Liver (tissue), 9 donors: ENCODE results near the gene ZNF674. TPM values are rescaled to one million over a fixed set of nuclear protein-coding genes. Genes with fewer than 3 reads are reported as not detected.

Experiments used
- DNase-seq: peaks from one replicate; pipeline ENCODE4 v3.0.0-alpha.2; 2017; ENCODE audit warnings: low spot score
- H3K27ac ChIP-seq, 2 donors: one replicate each; pipeline ENCODE4 v1.7.0; 2013; ENCODE audit warnings: inconsistent platforms in 2 of 2, low read length in 2 of 2, control low read depth in 1 of 2, low read depth in 1 of 2, mild to moderate bottlenecking in 1 of 2
- H3K27me3 ChIP-seq, 4 donors: one replicate each; pipeline versions ENCODE4 v1.6.1 to v1.7.0; 2013; ENCODE audit warnings: low read length in 3 of 4, inconsistent platforms in 1 of 4, mild to moderate bottlenecking in 1 of 4, moderate library complexity in 1 of 4; ENCODE audit not compliant: control insufficient read depth in 4 of 4, insufficient read depth in 4 of 4
- H3K36me3 ChIP-seq, 4 donors: one replicate each; pipeline versions ENCODE4 v1.6.1 to v1.7.0; 2013; ENCODE audit warnings: low read length in 3 of 4, mild to moderate bottlenecking in 3 of 4, low read depth in 1 of 4, moderate library complexity in 1 of 4; ENCODE audit not compliant: control insufficient read depth in 4 of 4, insufficient read depth in 3 of 4
- H3K4me1 ChIP-seq, 4 donors: one replicate each; pipeline versions ENCODE4 v1.6.1 to v1.7.0; 2013; ENCODE audit warnings: low read length in 3 of 4, mild to moderate bottlenecking in 3 of 4, moderate library complexity in 1 of 4; ENCODE audit not compliant: control insufficient read depth in 4 of 4, insufficient read depth in 4 of 4
- H3K4me3 ChIP-seq, 3 donors: one replicate each; pipeline versions ENCODE4 v1.6.1 to v1.7.0; 2013; ENCODE audit warnings: low read length in 3 of 3, control low read depth in 1 of 3, low read depth in 1 of 3, mild to moderate bottlenecking in 1 of 3
- H3K9ac ChIP-seq, 2 donors: one replicate each; pipeline ENCODE4 v1.7.0; 2013; ENCODE audit warnings: low read length in 2 of 2, mild to moderate bottlenecking in 2 of 2, moderate library complexity in 2 of 2, control low read depth in 1 of 2, low read depth in 1 of 2
- H3K9me3 ChIP-seq, 4 donors: one replicate each; pipeline versions ENCODE4 v1.6.1 to v1.7.0; 2013; ENCODE audit warnings: low read length in 3 of 4; ENCODE audit not compliant: control insufficient read depth in 4 of 4
- FOXA1 ChIP-seq: IDR thresholded peaks from 2 replicates; pipeline ENCODE4 v1.6.1; 2016; ENCODE audit warnings: antibody characterized with exemption
- FOXA2 ChIP-seq: IDR thresholded peaks from 2 replicates; pipeline ENCODE4 v1.6.1; 2016; ENCODE audit warnings: antibody characterized with exemption
- GABPA ChIP-seq, 2 donors: IDR thresholded peaks in 1 of 2; conservative IDR thresholded peaks in 1 of 2; 2 replicates each; pipeline ENCODE4 v1.6.1; 2016; ENCODE audit warnings: antibody characterized with exemption in 2 of 2, mild to moderate bottlenecking in 1 of 2, moderate library complexity in 1 of 2
- HNF4G ChIP-seq: IDR thresholded peaks from 2 replicates; pipeline ENCODE4 v1.6.1; 2016; ENCODE audit warnings: antibody characterized with exemption
- RAD21 ChIP-seq, 2 donors: IDR thresholded peaks; 2 replicates each; pipeline ENCODE4 v1.6.1; 2016; ENCODE audit warnings: antibody characterized with exemption in 2 of 2, mild to moderate bottlenecking in 2 of 2
- RXRA ChIP-seq, 2 donors: IDR thresholded peaks; 2 replicates each; pipeline ENCODE4 v1.6.1; 2017 to 2018; ENCODE audit warnings: antibody characterized with exemption in 2 of 2, mild to moderate bottlenecking in 1 of 2
- SP1 ChIP-seq: IDR thresholded peaks from 2 replicates; pipeline ENCODE4 v1.6.1; 2018; ENCODE audit warnings: antibody characterized with exemption, mild to moderate bottlenecking
- TAF1 ChIP-seq: conservative IDR thresholded peaks from 2 replicates; pipeline ENCODE4 v1.6.1; 2016; ENCODE audit warnings: antibody characterized with exemption, mild to moderate bottlenecking
- WGBS: extraction: QIAGEN DNeasy Blood & Tissue Kit; methylation state at CpG from one replicate; pipeline ENCODE4 v1.1.7; 2013; 5-methylcytosine and 5-hydroxymethylcytosine counted together
- polyA plus RNA-seq, 2 donors: library from polyadenylated mRNA; stranded (reverse) in 1 of 2; unstranded in 1 of 2; fragments of 200-250 nt in 1 of 2; fragments of >200 nt in 1 of 2; fragmentation: Nextera tagmentation in 1 of 2; extraction: Ambion mirVana in 1 of 2; gene quantifications; one replicate each; pipeline versions ENCODE4 v1.2.1 to v1.2.3, GENCODE V29; 2013 to 2015
- total RNA-seq, 2 donors: library from RNA; depleted of rRNA; stranded (reverse); fragments of >200 nt; gene quantifications; one replicate each; pipeline ENCODE4 v1.2.3, GENCODE V29; 2014
- TF ChIP-seq, protein P1 (sequence below): IDR thresholded peaks from 2 replicates; pipeline ENCODE4 v1.6.1; 2016; ENCODE audit warnings: antibody characterized with exemption
- TF ChIP-seq, protein P2 (sequence below): IDR thresholded peaks from 2 replicates; pipeline ENCODE4 v1.6.1; 2016; ENCODE audit warnings: antibody characterized with exemption
- TF ChIP-seq, protein P3 (sequence below): IDR thresholded peaks from 2 replicates; pipeline ENCODE4 v1.6.1; 2016; ENCODE audit warnings: antibody characterized with exemption
- TF ChIP-seq, protein P4 (sequence below): fragments of 150-350 bp; IDR thresholded peaks from 2 replicates; pipeline ENCODE4 v1.5.1; 2017; ENCODE audit warnings: improper control_type of control experiment, low read depth, low read length; ENCODE audit not compliant: missing input control
- donor health status: healthy.
- donor health status: healthy.
- donor health status: healthy.
- donor health status: healthy.
- donor health status: healthy.

Gene ZNF674
- total and polyA plus RNA-seq, 4 donors, result 0.84 to 3.6 (median 2.1) TPM

GRCh38 chrX:46589977-46590723, 44.9 kb upstream of the ZNF674 start:
- Histone ChIP-seq H3K9ac (no peak overlapping the region), H3K27me3 (no peaks in the 10 kb centered on the region), H3K36me3 (no peaks in the 10 kb centered on the region), H3K27ac (no peak overlapping the region), H3K9me3 (no peaks in the 10 kb centered on the region), H3K4me1 (peaks cover 4 to 24% (median 18%) of the 10 kb centered on the region in 4 donors), H3K4me3 (no peak overlapping the region)
- TF ChIP-seq HNF4G (no peak), RAD21 (IDR thresholded peaks at IDR 0.05) (no peak), FOXA1 (no peak), GABPA (IDR thresholded peaks at IDR 0.05 in 1 of 2, conservative IDR thresholded peaks at IDR 0.05 in 1 of 2) (no peak), RXRA (IDR thresholded peaks at IDR 0.05) (no peak), FOXA2 (no peak)
- TF ChIP-seq, protein P1, sequence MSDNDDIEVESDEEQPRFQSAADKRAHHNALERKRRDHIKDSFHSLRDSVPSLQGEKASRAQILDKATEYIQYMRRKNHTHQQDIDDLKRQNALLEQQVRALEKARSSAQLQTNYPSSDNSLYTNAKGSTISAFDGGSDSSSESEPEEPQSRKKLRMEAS, result no peak
- TF ChIP-seq, protein P2, sequence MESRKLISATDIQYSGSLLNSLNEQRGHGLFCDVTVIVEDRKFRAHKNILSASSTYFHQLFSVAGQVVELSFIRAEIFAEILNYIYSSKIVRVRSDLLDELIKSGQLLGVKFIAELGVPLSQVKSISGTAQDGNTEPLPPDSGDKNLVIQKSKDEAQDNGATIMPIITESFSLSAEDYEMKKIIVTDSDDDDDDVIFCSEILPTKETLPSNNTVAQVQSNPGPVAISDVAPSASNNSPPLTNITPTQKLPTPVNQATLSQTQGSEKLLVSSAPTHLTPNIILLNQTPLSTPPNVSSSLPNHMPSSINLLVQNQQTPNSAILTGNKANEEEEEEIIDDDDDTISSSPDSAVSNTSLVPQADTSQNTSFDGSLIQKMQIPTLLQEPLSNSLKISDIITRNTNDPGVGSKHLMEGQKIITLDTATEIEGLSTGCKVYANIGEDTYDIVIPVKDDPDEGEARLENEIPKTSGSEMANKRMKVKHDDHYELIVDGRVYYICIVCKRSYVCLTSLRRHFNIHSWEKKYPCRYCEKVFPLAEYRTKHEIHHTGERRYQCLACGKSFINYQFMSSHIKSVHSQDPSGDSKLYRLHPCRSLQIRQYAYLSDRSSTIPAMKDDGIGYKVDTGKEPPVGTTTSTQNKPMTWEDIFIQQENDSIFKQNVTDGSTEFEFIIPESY, result no peak
- TF ChIP-seq, protein P3, sequence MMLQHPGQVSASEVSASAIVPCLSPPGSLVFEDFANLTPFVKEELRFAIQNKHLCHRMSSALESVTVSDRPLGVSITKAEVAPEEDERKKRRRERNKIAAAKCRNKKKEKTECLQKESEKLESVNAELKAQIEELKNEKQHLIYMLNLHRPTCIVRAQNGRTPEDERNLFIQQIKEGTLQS, result no peak
- TF ChIP-seq, protein P4, sequence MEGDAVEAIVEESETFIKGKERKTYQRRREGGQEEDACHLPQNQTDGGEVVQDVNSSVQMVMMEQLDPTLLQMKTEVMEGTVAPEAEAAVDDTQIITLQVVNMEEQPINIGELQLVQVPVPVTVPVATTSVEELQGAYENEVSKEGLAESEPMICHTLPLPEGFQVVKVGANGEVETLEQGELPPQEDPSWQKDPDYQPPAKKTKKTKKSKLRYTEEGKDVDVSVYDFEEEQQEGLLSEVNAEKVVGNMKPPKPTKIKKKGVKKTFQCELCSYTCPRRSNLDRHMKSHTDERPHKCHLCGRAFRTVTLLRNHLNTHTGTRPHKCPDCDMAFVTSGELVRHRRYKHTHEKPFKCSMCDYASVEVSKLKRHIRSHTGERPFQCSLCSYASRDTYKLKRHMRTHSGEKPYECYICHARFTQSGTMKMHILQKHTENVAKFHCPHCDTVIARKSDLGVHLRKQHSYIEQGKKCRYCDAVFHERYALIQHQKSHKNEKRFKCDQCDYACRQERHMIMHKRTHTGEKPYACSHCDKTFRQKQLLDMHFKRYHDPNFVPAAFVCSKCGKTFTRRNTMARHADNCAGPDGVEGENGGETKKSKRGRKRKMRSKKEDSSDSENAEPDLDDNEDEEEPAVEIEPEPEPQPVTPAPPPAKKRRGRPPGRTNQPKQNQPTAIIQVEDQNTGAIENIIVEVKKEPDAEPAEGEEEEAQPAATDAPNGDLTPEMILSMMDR, result no peak
- 53% methylated on average over 7 of the region's 7 CpGs for WGBS
- DNase-seq, result no peak

DNA sequence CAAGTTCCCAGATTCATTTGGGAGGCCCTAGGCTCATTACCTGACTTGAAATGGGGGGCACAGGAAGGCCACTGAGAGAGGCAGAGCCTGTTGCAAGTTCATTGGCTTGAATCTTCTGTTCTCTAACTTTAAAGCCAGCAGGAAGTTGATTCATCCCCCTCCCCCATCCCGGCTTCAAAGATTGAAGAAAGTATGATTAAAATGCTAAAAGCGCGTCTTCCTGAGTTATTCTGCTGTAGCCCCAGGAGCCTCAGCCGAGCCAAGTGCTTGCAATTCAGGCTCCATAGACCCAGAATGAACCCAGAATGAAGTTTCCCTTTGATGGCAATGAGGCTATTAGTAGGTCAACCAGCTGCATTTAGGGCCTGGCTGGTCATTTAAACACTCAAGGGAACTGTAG, 43.0 kb upstream of the ZNF674 start:
- 49% methylated on average over 4 of the region's 4 CpGs for WGBS
- no peak for TF ChIP-seq FOXA1
- peak in 1 of 2 donors; percentile 18 for TF ChIP-seq RXRA (IDR thresholded peaks at IDR 0.05)
- H3K36me3 ChIP-seq, result no peaks in the 10 kb centered on the region
- H3K4me1 ChIP-seq, result peaks cover 5 to 27% (median 18%) of the 10 kb centered on the region in 4 donors
- no peak overlapping the region for H3K9ac ChIP-seq
- no peaks in the 10 kb centered on the region for H3K9me3 ChIP-seq
- DNase-seq, result no peak
- H3K27me3 ChIP-seq, result no peaks in the 10 kb centered on the region
- H3K4me3 ChIP-seq, result no peak overlapping the region
- H3K27ac ChIP-seq, result peak overlapping the region; percentile 56 to 66

DNA sequence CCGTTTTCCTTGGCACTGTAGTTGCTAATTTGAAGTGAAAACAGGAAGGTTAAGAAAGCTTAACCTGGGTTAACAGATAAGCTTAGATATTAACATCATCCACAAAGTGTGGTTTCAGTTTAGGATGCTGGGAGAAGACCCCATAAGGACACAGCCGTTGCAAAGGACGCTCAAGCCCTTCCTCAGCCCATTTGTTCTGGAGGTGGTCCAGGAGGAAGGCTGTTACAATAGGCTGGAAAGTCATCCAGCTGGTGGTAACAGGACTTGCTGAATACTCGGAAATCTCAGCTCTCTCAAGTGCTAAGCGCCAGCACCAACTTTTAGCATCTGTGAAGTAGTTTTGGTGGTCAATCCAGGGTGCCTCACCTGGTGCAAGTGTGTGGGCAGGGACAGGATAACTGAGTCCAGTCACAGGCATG, 42.5 kb upstream of the ZNF674 start:
- Histone ChIP-seq H3K9ac (no peak overlapping the region), H3K27me3 (no peaks in the 10 kb centered on the region), H3K4me3 (no peak overlapping the region), H3K27ac (peak overlapping the region; percentile 56 to 66), H3K36me3 (no peaks in the 10 kb centered on the region), H3K9me3 (no peaks in the 10 kb centered on the region), H3K4me1 (peaks cover 5 to 30% (median 18%) of the 10 kb centered on the region in 4 donors)
- 25% methylated on average over 5 of the region's 5 CpGs for WGBS
- TF ChIP-seq RAD21 (IDR thresholded peaks at IDR 0.05), result no peak
- TF ChIP-seq, protein P1, result no peak
- no peak for TF ChIP-seq SP1
- no peak for TF ChIP-seq TAF1
- DNase-seq, result no peak
